ENCODE measurements around the gene CDON.

Gene CDON

GRCh38 chr11:126082251-126083109, 19.8 kb upstream of the CDON start:
- no peak for DNase-seq (ENCODE audit: low read depth)

GRCh38 chr11:126081915-126082250, 19.2 kb upstream of the CDON start:
- no peak for DNase-seq (ENCODE audit: low read depth)

GRCh38 chr11:126080161-126080941, 17.7 kb upstream of the CDON start:
- no peak for DNase-seq (ENCODE audit: low read depth)

- DNase-seq (ENCODE audit: low read depth) = no peak
Measured at GRCh38 chr11:126079621-126080124, 17.0 kb upstream of the CDON start.

- DNase-seq (ENCODE audit: low read depth) = no peak
Measured at GRCh38 chr11:126076641-126077040, 14.0 kb upstream of the CDON start.

- no peak for DNase-seq (ENCODE audit: low read depth)
Measured at GRCh38 chr11:126072801-126073594, 10.3 kb upstream of the CDON start.

- DNase-seq (ENCODE audit: low read depth) = no peak
Measured at GRCh38 chr11:126072141-126072741, 9.6 kb upstream of the CDON start.

- DNase-seq (ENCODE audit: low read depth) = no peak
Measured at GRCh38 chr11:126063507-126063852, 814 bp upstream of the CDON start.

- DNase-seq (ENCODE audit: low read depth) = no peak
Measured at GRCh38 chr11:126061707-126062678, 673 bp downstream of the CDON start.

GRCh38 chr11:126060757-126061171, 1.9 kb downstream of the CDON start:
- no peak for DNase-seq (ENCODE audit: low read depth)

- DNase-seq (ENCODE audit: low read depth) = no peak
Measured at GRCh38 chr11:126059238-126059781, 3.4 kb downstream of the CDON start.

- DNase-seq (ENCODE audit: low read depth) = no peak
Measured at GRCh38 chr11:126058105-126058874, 4.4 kb downstream of the CDON start.

GRCh38 chr11:126054882-126055281, 7.8 kb downstream of the CDON start:
- no peak for DNase-seq (ENCODE audit: low read depth)

- no peak for DNase-seq (ENCODE audit: low read depth)
Measured at GRCh38 chr11:126054408-126054807, 8.3 kb downstream of the CDON start.

GRCh38 chr11:126053415-126054286, 9.0 kb downstream of the CDON start:
- DNase-seq (ENCODE audit: low read depth) = no peak

- DNase-seq (ENCODE audit: low read depth) = no peak
Measured at GRCh38 chr11:126051117-126051516, 11.5 kb downstream of the CDON start.

GRCh38 chr11:126049159-126049558, 13.5 kb downstream of the CDON start:
- no peak for DNase-seq (ENCODE audit: low read depth)

- no peak for DNase-seq (ENCODE audit: low read depth)
Measured at GRCh38 chr11:126048197-126048596, 14.5 kb downstream of the CDON start.

All from T follicular helper cell (primary cell).